Loucy (cell line): Measurements from ENCODE around the gene SKA1.
"Not testable (repeated sequence)": the region's sequence is repeated elsewhere in the genome, so short reads cannot be mapped to it uniquely, and the experiment has no call there.

Experiments
- H2AFZ ChIP-seq: fragments of 200-600 bp; sonication (generic); 2 replicates; pipeline ENCODE4 v1.6.0; 2016; ENCODE audit warnings: antibody characterized with exemption, mild to moderate bottlenecking, low read length, moderate library complexity
- H3F3A ChIP-seq: fragments of 200-600 bp; 2 replicates; pipeline ENCODE4 v1.6.0; 2016; ENCODE audit warnings: antibody characterized with exemption, low read depth, mild to moderate bottlenecking
- H3K27me3 ChIP-seq: fragments of 200-600 bp; sonication (generic); 2 replicates; pipeline ENCODE4 v1.6.1; 2014; ENCODE audit warnings: low read length, mild to moderate bottlenecking; ENCODE audit not compliant: insufficient read depth, poor library complexity, severe bottlenecking
- H3K36me3 ChIP-seq: fragments of 200-600 bp; sonication (generic); 2 replicates; pipeline ENCODE4 v1.6.1; 2016; ENCODE audit warnings: low read length; ENCODE audit not compliant: insufficient read depth
- H3K4me1 ChIP-seq: fragments of 200-600 bp; sonication (generic); 2 replicates; pipeline ENCODE4 v1.5.1; 2014; ENCODE audit warnings: low read length, mild to moderate bottlenecking; ENCODE audit not compliant: insufficient read depth, poor library complexity, severe bottlenecking
- H3K4me2 ChIP-seq: fragments of 200-600 bp; sonication (generic); 2 replicates; pipeline ENCODE4 v1.6.0; 2014; ENCODE audit warnings: antibody characterized with exemption, low read length, low read depth, mild to moderate bottlenecking; ENCODE audit not compliant: poor library complexity, severe bottlenecking
- H3K4me3 ChIP-seq: fragments of 200-600 bp; sonication (generic); 2 replicates; pipeline ENCODE4 v1.5.1; 2014; ENCODE audit warnings: low read length, mild to moderate bottlenecking, mixed read lengths; ENCODE audit not compliant: poor library complexity, severe bottlenecking
- H3K79me2 ChIP-seq: fragments of 200-600 bp; sonication (generic); 2 replicates; pipeline ENCODE4 v1.6.1; 2014; ENCODE audit warnings: low read length; ENCODE audit not compliant: insufficient read depth
- H3K9ac ChIP-seq: fragments of 200-600 bp; sonication (generic); 2 replicates; pipeline ENCODE4 v1.6.0; 2014; ENCODE audit warnings: mild to moderate bottlenecking, low read depth, low read length, moderate library complexity; ENCODE audit not compliant: poor library complexity, severe bottlenecking
- H3K9me2 ChIP-seq: fragments of 200-600 bp; sonication (generic); replicated peaks from 2 replicates; pipeline ENCODE4 v1.6.1; 2016; ENCODE audit warnings: low read depth, low read length, mixed read lengths
- H3K9me3 ChIP-seq: fragments of 200-600 bp; sonication (generic); 2 replicates; pipeline ENCODE4 v1.6.1; 2014; ENCODE audit warnings: mild to moderate bottlenecking, antibody characterized with exemption, low read length, low read depth; ENCODE audit not compliant: insufficient read depth
- H4K20me1 ChIP-seq: fragments of 200-600 bp; sonication (generic); 2 replicates; pipeline ENCODE4 v1.6.0; 2014; ENCODE audit warnings: antibody characterized with exemption, low read length, mild to moderate bottlenecking; ENCODE audit not compliant: insufficient read depth, poor library complexity, severe bottlenecking
- EZH2phosphoT487 ChIP-seq: fragments of 200-600 bp; IDR thresholded peaks from 2 replicates; pipeline ENCODE4 v1.6.1; 2018; ENCODE audit warnings: antibody characterized with exemption, mild to moderate bottlenecking, moderate library complexity, borderline replicate concordance
- TF ChIP-seq, protein P1 (sequence below): fragments of 200-600 bp; sonication (generic); conservative IDR thresholded peaks from 2 replicates; pipeline ENCODE4 v1.5.1; 2014; ENCODE audit warnings: mild to moderate bottlenecking, antibody characterized with exemption, low read length

The SKA1 gene

DNA sequence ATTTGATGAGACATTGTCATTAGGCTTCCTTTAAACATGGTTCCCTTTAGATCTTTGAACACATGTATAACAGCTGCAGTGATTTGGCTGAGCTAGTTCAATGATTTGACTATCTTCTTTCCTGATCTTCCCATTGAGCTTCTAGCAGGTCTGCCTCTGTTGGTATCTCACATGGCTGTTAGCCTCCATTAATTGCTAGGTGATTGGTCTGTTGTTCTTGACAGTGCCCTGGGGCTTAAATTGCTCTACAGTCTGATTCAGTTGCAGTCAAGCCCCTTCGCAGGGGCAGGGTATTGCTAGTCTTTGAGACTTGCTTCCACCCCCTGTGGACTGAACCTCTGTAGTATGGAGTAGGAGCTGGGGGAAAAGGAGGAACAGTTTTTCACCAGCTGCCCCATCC, 24.1 kb downstream of the SKA1 start:
- Histone ChIP-seq H3K4me3 (no peak overlapping the region), H3K4me2 (no peak overlapping the region), H3K4me1 (no peaks in the 10 kb centered on the region), H3K27me3 (no peaks in the 10 kb centered on the region), H3K9me2 (no peaks in the 10 kb centered on the region), H2AFZ (no peak overlapping the region), H4K20me1 (no peaks in the 10 kb centered on the region), H3K36me3 (peaks cover 2% of the 10 kb centered on the region; the same call in 1 of the 2 replicates), H3F3A (no peaks in the 10 kb centered on the region), H3K79me2 (no peaks in the 10 kb centered on the region), H3K9ac (no peak overlapping the region), H3K9me3 (no peaks in the 10 kb centered on the region)
- TF ChIP-seq, protein P1, sequence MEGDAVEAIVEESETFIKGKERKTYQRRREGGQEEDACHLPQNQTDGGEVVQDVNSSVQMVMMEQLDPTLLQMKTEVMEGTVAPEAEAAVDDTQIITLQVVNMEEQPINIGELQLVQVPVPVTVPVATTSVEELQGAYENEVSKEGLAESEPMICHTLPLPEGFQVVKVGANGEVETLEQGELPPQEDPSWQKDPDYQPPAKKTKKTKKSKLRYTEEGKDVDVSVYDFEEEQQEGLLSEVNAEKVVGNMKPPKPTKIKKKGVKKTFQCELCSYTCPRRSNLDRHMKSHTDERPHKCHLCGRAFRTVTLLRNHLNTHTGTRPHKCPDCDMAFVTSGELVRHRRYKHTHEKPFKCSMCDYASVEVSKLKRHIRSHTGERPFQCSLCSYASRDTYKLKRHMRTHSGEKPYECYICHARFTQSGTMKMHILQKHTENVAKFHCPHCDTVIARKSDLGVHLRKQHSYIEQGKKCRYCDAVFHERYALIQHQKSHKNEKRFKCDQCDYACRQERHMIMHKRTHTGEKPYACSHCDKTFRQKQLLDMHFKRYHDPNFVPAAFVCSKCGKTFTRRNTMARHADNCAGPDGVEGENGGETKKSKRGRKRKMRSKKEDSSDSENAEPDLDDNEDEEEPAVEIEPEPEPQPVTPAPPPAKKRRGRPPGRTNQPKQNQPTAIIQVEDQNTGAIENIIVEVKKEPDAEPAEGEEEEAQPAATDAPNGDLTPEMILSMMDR, result no peak
- no peak for TF ChIP-seq EZH2phosphoT487

DNA sequence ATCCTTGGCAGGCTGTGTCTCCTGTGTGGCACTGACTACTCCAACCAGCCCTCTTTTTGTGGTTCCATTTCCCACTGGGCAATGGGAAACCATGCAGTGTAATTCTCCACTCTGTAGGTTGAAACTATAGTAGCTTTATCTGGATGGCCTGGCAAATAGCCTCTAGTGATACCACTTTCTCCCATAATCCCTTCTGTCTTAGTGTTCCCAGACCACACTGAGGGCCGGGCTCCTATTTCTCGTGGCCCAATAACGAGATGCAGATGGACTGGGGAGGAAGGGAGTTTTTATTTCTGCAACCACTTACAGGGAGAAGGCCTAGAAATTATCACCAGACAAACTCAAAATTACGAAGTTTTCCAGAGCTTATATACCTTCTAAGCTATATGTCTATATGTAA, 24.7 kb downstream of the SKA1 start:
- no peaks in the 10 kb centered on the region for H4K20me1 ChIP-seq
- no peaks in the 10 kb centered on the region for H3K4me1 ChIP-seq

DNA sequence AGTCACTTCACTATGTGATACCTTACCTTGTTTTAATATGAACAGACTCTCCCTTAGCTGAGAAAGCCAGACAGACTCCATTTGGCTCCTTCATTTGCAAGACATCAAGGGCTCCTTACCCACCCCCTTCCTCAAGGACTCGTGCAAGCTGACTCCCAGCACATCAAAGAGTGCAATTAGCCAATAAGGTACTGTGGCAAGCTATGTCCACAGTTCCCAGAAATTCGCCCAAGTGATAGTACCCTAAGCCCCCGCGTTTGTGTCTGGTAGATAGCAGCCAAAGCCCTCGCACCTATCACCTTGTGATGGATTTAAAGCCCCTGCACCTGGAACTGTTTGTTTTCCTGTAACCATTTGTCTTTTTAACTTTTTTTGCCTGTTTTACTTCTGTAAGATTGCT, 25.6 kb downstream of the SKA1 start:
- not testable (repeated sequence) for H2AFZ ChIP-seq, H3K9ac ChIP-seq, H3F3A ChIP-seq, H3K79me2 ChIP-seq, H4K20me1 ChIP-seq, H3K36me3 ChIP-seq, H3K9me3 ChIP-seq, H3K4me3 ChIP-seq, H3K9me2 ChIP-seq, H3K27me3 ChIP-seq, H3K4me2 ChIP-seq, H3K4me1 ChIP-seq

More for the DNA sequence above, 24.7 kb downstream of the SKA1 start:
- H2AFZ ChIP-seq, result no peak overlapping the region
- TF ChIP-seq, protein P1, result no peak
- no peaks in the 10 kb centered on the region for H3K9me2 ChIP-seq
- no peaks in the 10 kb centered on the region for H3K9me3 ChIP-seq
- H3K4me3 ChIP-seq, result no peak overlapping the region
- H3K9ac ChIP-seq, result no peak overlapping the region
- no peaks in the 10 kb centered on the region for H3K27me3 ChIP-seq
- no peak overlapping the region for H3K4me2 ChIP-seq
- H3F3A ChIP-seq, result no peaks in the 10 kb centered on the region
- no peaks in the 10 kb centered on the region; the same call in 1 of the 2 replicates for H3K36me3 ChIP-seq
- H3K79me2 ChIP-seq, result no peaks in the 10 kb centered on the region

DNA sequence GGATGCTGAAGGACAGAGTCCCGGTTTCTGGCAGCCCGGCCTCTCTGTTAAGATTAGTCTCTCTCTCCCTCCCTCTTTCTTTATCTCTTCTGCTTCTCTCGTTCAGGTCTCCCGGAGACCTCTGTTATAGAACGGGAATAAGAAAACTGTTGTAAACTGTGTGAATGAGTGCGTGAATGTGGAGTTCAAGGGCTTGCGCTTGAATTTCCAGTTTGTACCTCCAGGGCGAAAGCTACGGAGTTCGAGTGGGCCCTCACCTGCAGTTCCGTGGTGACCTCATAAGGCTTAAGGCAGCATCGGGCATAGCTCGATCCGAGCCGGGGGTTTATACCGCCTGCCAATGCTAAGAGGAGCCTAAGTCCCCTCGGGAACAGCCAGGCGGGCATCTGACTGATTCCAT, 26.4 kb downstream of the SKA1 start:
- Histone ChIP-seq H3K4me3 (no peak overlapping the region), H3K79me2 (no peaks in the 10 kb centered on the region), H3F3A (no peaks in the 10 kb centered on the region), H3K4me1 (no peaks in the 10 kb centered on the region), H3K9me2 (no peaks in the 10 kb centered on the region), H3K9me3 (no peaks in the 10 kb centered on the region), H4K20me1 (no peaks in the 10 kb centered on the region), H3K36me3 (no peaks in the 10 kb centered on the region), H3K4me2 (no peak overlapping the region), H2AFZ (no peak overlapping the region), H3K9ac (no peak overlapping the region), H3K27me3 (no peaks in the 10 kb centered on the region)
- TF ChIP-seq EZH2phosphoT487, result no peak
- TF ChIP-seq, protein P1, result no peak
